Right cardiac atrium (tissue), 5 donors: ENCODE measurements around the gene RFX6. TPM values are rescaled to one million over a fixed set of nuclear protein-coding genes. Genes with fewer than 3 reads are reported as not detected.

Source experiments
- ATAC-seq, 2 donors: fragments of 200-7000 bp; cut with Tn5 transposase; one replicate each; pipeline versions ENCODE4 v1.8.0 to v1.9.1; 2020; ENCODE audit warnings: moderate library complexity in 2 of 2, mild to moderate bottlenecking in 1 of 2
- DNase-seq, 3 donors: peaks; one replicate each; pipeline ENCODE4 v3.0.0-alpha.2; 2020
- H3K27ac ChIP-seq: one replicate; pipeline ENCODE4 v1.5.1; 2013; ENCODE audit warnings: mild to moderate bottlenecking, low read length, control low read depth, moderate library complexity
- H3K27me3 ChIP-seq: one replicate; pipeline ENCODE4 v1.6.1; 2013; ENCODE audit not compliant: control insufficient read depth, insufficient read depth
- H3K4me1 ChIP-seq: one replicate; pipeline ENCODE4 v1.6.1; 2013; ENCODE audit warnings: low read length; ENCODE audit not compliant: control insufficient read depth, insufficient read depth
- H3K4me3 ChIP-seq: one replicate; pipeline ENCODE4 v1.5.1; 2013; ENCODE audit warnings: low read length, control low read depth
- H3K9me3 ChIP-seq: one replicate; pipeline ENCODE4 v1.6.1; 2013; ENCODE audit warnings: low read length; ENCODE audit not compliant: control insufficient read depth
- WGBS: extraction: QIAGEN DNeasy Blood & Tissue Kit; methylation state at CpG from one replicate; pipeline ENCODE4 v1.1.7; 2013; 5-methylcytosine and 5-hydroxymethylcytosine counted together
- intact Hi-C, 4 donors: fragments of 100-400 bp; cut with DNase I; formaldehyde crosslinking; loops; one replicate each; pipeline versions ENCODE4 v1.11.0 to v1.14.0; 2022 to 2023
- polyA plus RNA-seq: library from polyadenylated mRNA; stranded (reverse); fragments of 200-250 nt; gene quantifications from one replicate; pipeline ENCODE4 v1.2.3, GENCODE V29; 2013
- total RNA-seq, 4 donors: library from RNA; stranded (reverse); fragmentation: NEBNext Ultra II Directional; extraction: Animal tissue kit (Norgen Biotek cat#: 25700); gene quantifications; one replicate each; pipeline ENCODE4 v1.2.1, GENCODE V29; 2021
- donor health status: healthy with polysubstance abuse.
- donor health status: DM: no; HTN: yes; CAD: no.
- donor health status: DM: no; HTN: no; CAD: no.
- donor health status: DM: no; HTN: yes; CAD: no; lungs with severe emphysema.
- donor health status: DM: yes; HTN: yes; CAD: no.

The RFX6 gene
- total and polyA plus RNA-seq, 5 donors: not detected

DNA sequence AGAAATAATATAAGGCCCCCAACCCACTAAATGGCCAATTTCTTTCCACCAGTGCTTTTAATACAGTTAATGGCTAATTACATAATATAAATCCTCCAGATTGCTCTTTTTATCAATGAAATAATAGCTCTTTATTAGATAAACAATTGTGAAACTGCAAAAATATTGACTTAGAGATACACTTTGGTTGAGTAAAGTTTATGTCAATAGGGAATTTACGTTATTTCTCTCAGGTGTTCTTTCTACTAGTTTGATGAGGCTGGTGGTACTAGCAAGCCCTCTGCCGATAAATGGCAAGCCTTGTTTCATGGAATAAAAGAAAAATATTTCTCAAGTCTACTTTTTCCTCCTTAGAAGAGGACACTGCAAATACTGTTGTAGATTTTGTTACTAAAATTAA is 18.9 kb downstream of the RFX6 start:
- no peak for DNase-seq
- Histone ChIP-seq H3K9me3 (no peaks in the 10 kb centered on the region), H3K4me1 (no peaks in the 10 kb centered on the region), H3K4me3 (no peak overlapping the region), H3K27me3 (no peaks in the 10 kb centered on the region), H3K27ac (no peak overlapping the region)
- 82% methylated on average over 2 of the region's 2 CpGs for WGBS
- intact Hi-C loops: no loop called here
- no peak for ATAC-seq

GRCh38 chr6:116902634-116903033 is 25.6 kb downstream of the RFX6 start:
- no peak overlapping the region for H3K27ac ChIP-seq
- intact Hi-C loops: no loop called here
- no peaks in the 10 kb centered on the region for H3K27me3 ChIP-seq
- WGBS: 46% methylated on average over 3 of the region's 3 CpGs
- no peaks in the 10 kb centered on the region for H3K4me1 ChIP-seq
- no peak for DNase-seq
- H3K4me3 ChIP-seq: no peak overlapping the region
- no peaks in the 10 kb centered on the region for H3K9me3 ChIP-seq
- no peak for ATAC-seq

GRCh38 chr6:116922853-116923548 is 46.0 kb downstream of the RFX6 start:
- 76% methylated on average over 4 of the region's 4 CpGs for WGBS
- Histone ChIP-seq H3K27me3 (no peaks in the 10 kb centered on the region), H3K4me1 (peaks cover 1% of the 10 kb centered on the region), H3K9me3 (no peaks in the 10 kb centered on the region), H3K4me3 (no peak overlapping the region), H3K27ac (no peak overlapping the region)
- intact Hi-C loops: no loop called here
- DNase-seq (no peak), ATAC-seq (no peak)

DNA sequence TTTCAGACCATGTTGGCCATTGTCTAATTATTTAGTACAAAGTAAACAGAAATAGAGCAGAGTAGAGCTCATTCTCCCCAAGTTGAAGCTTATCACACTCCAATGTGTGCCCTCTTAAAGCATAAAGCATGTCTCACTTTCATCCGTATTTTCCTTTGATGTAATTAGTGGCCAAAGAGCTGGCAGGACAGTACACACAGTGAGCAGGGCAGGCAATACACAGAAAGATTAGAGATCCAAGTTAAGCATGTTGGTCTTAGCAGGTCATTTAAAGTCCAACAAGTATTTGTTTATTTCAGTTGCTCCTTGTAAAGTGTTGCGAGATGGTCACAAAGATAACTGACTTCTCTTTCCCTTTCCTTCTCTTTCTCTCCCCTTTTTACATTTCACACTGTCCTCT is 47.2 kb downstream of the RFX6 start:
- Histone ChIP-seq H3K9me3 (no peaks in the 10 kb centered on the region), H3K27ac (no peak overlapping the region), H3K27me3 (no peaks in the 10 kb centered on the region), H3K4me1 (peaks cover 1% of the 10 kb centered on the region), H3K4me3 (no peak overlapping the region)
- 42% methylated on average over 2 of the region's 2 CpGs for WGBS
- ATAC-seq (no peak), DNase-seq (no peak)
- intact Hi-C loops: no loop called here

- H3K27ac ChIP-seq: no peak overlapping the region
- DNase-seq (no peak), ATAC-seq (peak in 1 of 2 donors; percentile 16)
- intact Hi-C loops: no loop called here
- WGBS: 39% methylated on average over 10 of the region's 10 CpGs
- peaks cover 1% of the 10 kb centered on the region for H3K4me1 ChIP-seq
- H3K27me3 ChIP-seq: no peaks in the 10 kb centered on the region
- no peak overlapping the region for H3K4me3 ChIP-seq
- no peaks in the 10 kb centered on the region for H3K9me3 ChIP-seq
Measured at GRCh38 chr6:116925088-116925794, 48.2 kb downstream of the RFX6 start.

DNA sequence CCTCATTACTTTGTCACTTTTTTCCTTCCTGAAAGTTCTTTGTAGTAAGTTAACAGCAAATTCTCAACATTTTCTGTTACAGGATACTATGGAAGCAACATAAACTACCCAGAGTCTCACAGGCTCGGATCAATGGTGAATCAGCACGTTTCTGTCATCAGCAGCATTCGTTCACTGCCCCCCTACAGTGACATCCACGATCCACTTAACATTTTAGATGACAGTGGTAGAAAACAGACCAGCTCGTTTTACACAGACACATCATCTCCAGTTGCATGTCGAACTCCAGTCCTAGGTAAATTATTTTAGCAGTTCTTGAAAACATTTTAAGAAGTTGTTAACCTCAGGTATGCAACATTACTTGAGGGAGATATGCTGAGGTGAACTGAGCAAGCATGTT is 51.6 kb downstream of the RFX6 start:
- no peak overlapping the region for H3K27ac ChIP-seq
- intact Hi-C loops: no loop called here
- peaks cover 1% of the 10 kb centered on the region for H3K4me1 ChIP-seq
- no peak overlapping the region for H3K4me3 ChIP-seq
- ATAC-seq: no peak
- no peaks in the 10 kb centered on the region for H3K27me3 ChIP-seq
- no peaks in the 10 kb centered on the region for H3K9me3 ChIP-seq
- DNase-seq: no peak
- WGBS: 42% methylated on average over 6 of the region's 6 CpGs

DNA sequence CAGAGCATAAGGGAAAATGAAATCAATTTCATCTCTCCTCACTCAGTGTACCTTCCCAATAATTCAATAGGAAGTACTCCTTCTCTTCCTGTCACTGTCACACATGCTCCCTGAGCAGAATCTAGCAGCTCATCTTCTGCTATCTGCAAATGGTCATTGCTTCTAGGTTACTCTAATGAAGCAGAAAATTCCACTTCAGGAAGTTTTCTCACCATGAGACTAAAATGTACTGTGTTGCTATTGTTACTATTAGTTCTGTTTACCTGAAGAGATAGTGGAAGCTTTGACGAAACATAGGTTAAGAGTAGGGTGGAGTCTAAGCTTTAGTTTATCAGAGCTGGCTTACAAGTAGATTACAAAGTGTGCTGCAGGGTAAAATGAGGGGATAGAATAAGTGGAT is 52.8 kb downstream of the RFX6 start:
- intact Hi-C loops: no loop called here
- Histone ChIP-seq H3K9me3 (no peaks in the 10 kb centered on the region), H3K27ac (no peak overlapping the region), H3K4me1 (no peaks in the 10 kb centered on the region), H3K27me3 (no peaks in the 10 kb centered on the region), H3K4me3 (no peak overlapping the region)
- ATAC-seq (no peak), DNase-seq (no peak)
- WGBS: 60% methylated on average over 1 of the region's 1 CpG

GRCh38 chr6:116931456-116931855 is 54.4 kb downstream of the RFX6 start:
- ATAC-seq: no peak
- no peak for DNase-seq
- Histone ChIP-seq H3K9me3 (no peaks in the 10 kb centered on the region), H3K4me1 (no peaks in the 10 kb centered on the region), H3K4me3 (no peak overlapping the region), H3K27me3 (no peaks in the 10 kb centered on the region), H3K27ac (no peak overlapping the region)
- intact Hi-C loops: no loop called here

DNA sequence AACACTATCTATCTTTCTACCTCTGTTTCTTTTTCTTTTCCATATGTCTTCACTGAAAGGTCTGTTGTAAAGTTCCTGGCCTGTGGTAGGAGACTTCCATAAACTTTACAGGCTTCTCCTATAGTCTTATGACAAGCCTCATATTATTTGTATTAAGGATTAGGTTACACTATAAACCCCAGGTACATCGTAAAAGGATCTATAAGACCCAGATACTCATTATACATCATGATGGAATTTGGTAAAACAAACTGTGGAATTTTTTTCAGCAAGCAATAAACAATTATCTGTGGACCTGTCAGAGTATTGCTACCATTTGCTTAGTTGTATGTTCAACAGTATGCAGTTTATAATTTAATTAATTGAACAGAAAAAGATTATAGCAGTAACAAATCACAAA is 55.5 kb downstream of the RFX6 start:
- ATAC-seq: no peak
- Histone ChIP-seq H3K4me3 (no peak overlapping the region), H3K27ac (no peak overlapping the region), H3K9me3 (no peaks in the 10 kb centered on the region), H3K27me3 (no peaks in the 10 kb centered on the region), H3K4me1 (no peaks in the 10 kb centered on the region)
- DNase-seq: no peak
- intact Hi-C loops: no loop called here
- WGBS: 88% methylated on average over 1 of the region's 1 CpG

- Histone ChIP-seq H3K4me1 (no peaks in the 10 kb centered on the region), H3K4me3 (no peak overlapping the region), H3K27me3 (no peaks in the 10 kb centered on the region), H3K27ac (no peak overlapping the region), H3K9me3 (no peaks in the 10 kb centered on the region)
- no peak for DNase-seq
- ATAC-seq: no peak
- intact Hi-C loops: no loop called here
- 14% methylated on average over 2 of the region's 2 CpGs for WGBS
Measured at GRCh38 chr6:116933485-116933884, 56.4 kb downstream of the RFX6 start.

DNA sequence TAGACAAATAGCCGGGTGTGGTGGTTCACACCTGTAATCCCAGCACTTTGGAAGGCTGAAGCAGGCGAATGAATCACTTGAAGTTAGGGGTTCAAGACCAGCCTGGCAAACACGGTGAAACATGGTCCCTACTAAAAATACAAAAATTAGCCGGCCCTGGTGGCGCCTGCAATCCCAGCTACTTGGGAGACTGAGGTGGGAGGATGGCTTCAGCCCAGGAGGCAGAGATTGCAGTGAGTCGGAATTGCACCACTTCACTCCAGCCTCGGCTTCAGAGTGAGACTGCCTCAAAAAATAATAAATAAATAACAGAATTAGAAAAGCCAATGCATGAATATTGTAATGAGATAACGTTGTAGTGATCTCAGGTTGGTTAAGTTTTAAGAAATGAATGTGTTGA is 61.3 kb downstream of the RFX6 start:
- 80% methylated on average over 8 of the region's 8 CpGs for WGBS
- DNase-seq (no peak), ATAC-seq (no peak)
- Histone ChIP-seq H3K4me3 (no peak overlapping the region), H3K9me3 (no peaks in the 10 kb centered on the region), H3K4me1 (no peaks in the 10 kb centered on the region), H3K27ac (no peak overlapping the region), H3K27me3 (no peaks in the 10 kb centered on the region)
- intact Hi-C loops: no loop called here
